Prostate gland (tissue), 2 donors: ENCODE data around the gene MPHOSPH8.

Experiments
- POLR2A ChIP-seq: fragments of 450-650 bp; IDR thresholded peaks from one replicate; pipeline ENCODE4 v1.6.1; 2016; ENCODE audit warnings: antibody characterized with exemption, mild to moderate bottlenecking
- POLR2AphosphoS5 ChIP-seq: sonication (generic); formaldehyde crosslinking; IDR thresholded peaks from one replicate; pipeline ENCODE4 v1.6.1; 2017; ENCODE audit warnings: antibody characterized with exemption
- TF ChIP-seq, protein P1 (sequence below), 4 experiments: fragments of 200-600 bp in 2 of 4; fragments of 450-650 bp in 2 of 4; sonication (generic) in 2 of 4; IDR thresholded peaks; 1 replicate in 3 of 4; 2 replicates in 1 of 4; pipeline ENCODE4 v1.5.1; 2016 to 2019; ENCODE audit warnings: antibody characterized with exemption in 4 of 4, mild to moderate bottlenecking in 2 of 4, moderate library complexity in 2 of 4

DNA sequence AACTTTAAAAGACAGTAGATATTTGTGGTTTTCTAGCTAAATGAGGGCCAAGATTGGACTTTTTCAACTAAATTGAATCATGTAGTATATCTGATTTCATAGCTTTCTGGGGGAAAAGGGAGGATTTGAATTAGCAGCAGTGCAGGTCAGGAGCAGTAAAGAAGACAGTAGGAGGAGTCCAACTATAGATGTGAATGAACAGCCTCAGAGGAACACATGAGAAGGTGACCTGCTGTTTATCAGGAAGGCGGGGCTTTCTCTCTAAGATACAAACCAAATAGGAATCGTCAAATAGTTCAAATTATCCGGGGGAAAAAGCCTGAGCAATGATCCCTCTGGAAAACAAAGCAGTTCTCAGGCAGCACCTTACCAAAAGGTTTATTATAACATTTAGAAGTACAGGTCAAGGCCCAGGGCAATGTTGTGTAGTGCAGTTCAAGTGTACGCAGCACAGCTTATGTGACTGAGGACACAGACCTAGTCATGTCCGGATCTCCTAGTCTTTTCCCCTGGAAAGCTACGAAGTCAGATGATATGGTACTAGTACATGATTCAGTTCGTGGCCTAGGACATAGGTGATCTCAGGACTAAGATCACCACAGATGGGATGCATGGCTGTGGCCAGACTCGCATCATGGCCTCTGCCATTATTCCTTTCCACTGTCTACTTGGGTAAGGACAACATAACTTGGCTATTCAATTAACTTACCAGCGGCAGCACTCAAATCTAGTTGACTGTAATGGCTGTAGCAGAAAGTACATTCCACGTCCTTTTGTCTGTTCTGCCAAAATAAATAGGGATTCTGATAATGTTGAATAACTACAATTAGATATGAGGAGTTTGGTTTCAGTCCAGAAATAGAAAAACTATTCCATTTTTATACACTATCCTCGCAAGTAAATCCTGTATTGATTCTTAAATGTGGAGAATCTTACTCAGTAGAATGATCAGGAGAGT lies 40.3 kb downstream of the MPHOSPH8 start:
- TF ChIP-seq, protein P1, sequence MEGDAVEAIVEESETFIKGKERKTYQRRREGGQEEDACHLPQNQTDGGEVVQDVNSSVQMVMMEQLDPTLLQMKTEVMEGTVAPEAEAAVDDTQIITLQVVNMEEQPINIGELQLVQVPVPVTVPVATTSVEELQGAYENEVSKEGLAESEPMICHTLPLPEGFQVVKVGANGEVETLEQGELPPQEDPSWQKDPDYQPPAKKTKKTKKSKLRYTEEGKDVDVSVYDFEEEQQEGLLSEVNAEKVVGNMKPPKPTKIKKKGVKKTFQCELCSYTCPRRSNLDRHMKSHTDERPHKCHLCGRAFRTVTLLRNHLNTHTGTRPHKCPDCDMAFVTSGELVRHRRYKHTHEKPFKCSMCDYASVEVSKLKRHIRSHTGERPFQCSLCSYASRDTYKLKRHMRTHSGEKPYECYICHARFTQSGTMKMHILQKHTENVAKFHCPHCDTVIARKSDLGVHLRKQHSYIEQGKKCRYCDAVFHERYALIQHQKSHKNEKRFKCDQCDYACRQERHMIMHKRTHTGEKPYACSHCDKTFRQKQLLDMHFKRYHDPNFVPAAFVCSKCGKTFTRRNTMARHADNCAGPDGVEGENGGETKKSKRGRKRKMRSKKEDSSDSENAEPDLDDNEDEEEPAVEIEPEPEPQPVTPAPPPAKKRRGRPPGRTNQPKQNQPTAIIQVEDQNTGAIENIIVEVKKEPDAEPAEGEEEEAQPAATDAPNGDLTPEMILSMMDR (IDR thresholded peaks at IDR 0.05), result no peak
- TF ChIP-seq POLR2A (no peak), POLR2AphosphoS5 (no peak)
